ENCODE results near the gene TACSTD2. TPM values are rescaled to one million over a fixed set of nuclear protein-coding genes. Genes with fewer than 3 reads are reported as not detected.
"Not testable (repeated sequence)": the region's sequence is repeated elsewhere in the genome, so short reads cannot be mapped to it uniquely, and the experiment has no call there.

The TACSTD2 gene
- total RNA-seq, 2 experiments from 2014 or later: not detected

- no peak overlapping the region for H3K4me2 ChIP-seq (ENCODE audit: low read length)
- CTCF ChIA-PET (ENCODE audit: unreplicated experiment): no interaction called here
- H3K4me1 ChIP-seq (ENCODE audit: insufficient read depth, low read length, poor library complexity, severe bottlenecking): no peaks in the 10 kb centered on the region
- TF ChIP-seq EZH2phosphoT487 (IDR thresholded peaks at IDR 0.05; ENCODE audit: borderline replicate concordance, low read depth, low read length): no peak
- no peak for TF ChIP-seq CTCF (conservative IDR thresholded peaks at IDR 0.05; ENCODE audit: low read length)
- intact Hi-C loops (cut with micrococcal nuclease; ENCODE audit: unreplicated experiment): no loop called here
- no peak overlapping the region for H3K27ac ChIP-seq (ENCODE audit: low read depth, low read length, poor library complexity, severe bottlenecking)
- no peaks in the 10 kb centered on the region for H3K9me3 ChIP-seq (ENCODE audit: low read length)
- no TSS peak for BruUV-seq (replicated peaks)
- no peaks in the 10 kb centered on the region for H3K9me2 ChIP-seq (ENCODE audit: insufficient read depth, low read length)
- H3K79me2 ChIP-seq (ENCODE audit: insufficient read depth, low read depth, low read length): no peaks in the 10 kb centered on the region
- no peak overlapping the region for H3K4me3 ChIP-seq (ENCODE audit: low read depth, low read length, poor library complexity, severe bottlenecking)
- H4K20me1 ChIP-seq (ENCODE audit: insufficient read depth, low read length): no peaks in the 10 kb centered on the region
- H2AFZ ChIP-seq (ENCODE audit: low read length): no peak overlapping the region
- POLR2A ChIA-PET: no interaction called here
- DNase-seq (ENCODE audit: low spot score): no peak
- H3K36me3 ChIP-seq (ENCODE audit: insufficient read depth, low read length): no peaks in the 10 kb centered on the region
Measured at GRCh38 chr1:58568911-58569310, 8.1 kb downstream of the TACSTD2 start.

DNA sequence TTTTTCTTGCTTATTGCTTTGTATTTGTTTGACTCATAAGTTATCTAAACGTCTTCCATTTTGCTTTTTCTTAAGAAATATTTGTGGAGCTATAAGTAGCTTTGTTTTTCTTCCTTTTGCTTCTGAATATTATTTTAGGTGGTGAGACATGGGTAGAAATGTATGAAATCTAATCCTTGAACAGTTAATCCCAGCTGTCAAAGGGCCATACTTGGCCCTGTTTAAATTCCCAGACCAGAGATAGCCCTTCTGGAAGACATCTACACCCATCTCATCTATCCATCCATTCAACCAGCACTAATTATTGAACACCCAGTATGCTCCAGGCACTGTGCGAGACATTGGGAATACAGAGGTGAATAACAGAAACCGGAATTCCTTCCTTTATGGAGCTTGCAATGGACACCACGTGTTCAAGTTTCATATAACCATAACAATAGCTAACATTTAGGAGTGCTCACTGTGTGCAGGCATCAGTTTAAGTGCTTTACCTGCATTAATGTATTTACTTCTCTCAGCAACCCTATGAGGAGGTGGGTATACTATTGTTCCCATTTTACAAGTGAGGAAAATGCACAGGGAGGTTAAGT lies 8.7 kb downstream of the TACSTD2 start:
- POLR2A ChIA-PET: interaction anchor here (0.6 kb wide), 1 partner anchor 876 kb away, joined by 3 read pairs; no protein-coding TSS in a partner anchor
- H3K4me1 ChIP-seq (ENCODE audit: insufficient read depth, low read length, poor library complexity, severe bottlenecking): no peaks in the 10 kb centered on the region
- intact Hi-C loops (cut with micrococcal nuclease; ENCODE audit: unreplicated experiment): no loop called here
- no peak overlapping the region for H3K4me3 ChIP-seq (ENCODE audit: low read depth, low read length, poor library complexity, severe bottlenecking)
- no peaks in the 10 kb centered on the region for H3K36me3 ChIP-seq (ENCODE audit: insufficient read depth, low read length)
- H3K4me2 ChIP-seq (ENCODE audit: low read length): no peak overlapping the region
- no peak overlapping the region for H3K27ac ChIP-seq (ENCODE audit: low read depth, low read length, poor library complexity, severe bottlenecking)
- no peak for DNase-seq (ENCODE audit: low spot score)
- no peak overlapping the region for H2AFZ ChIP-seq (ENCODE audit: low read length)
- CTCF ChIA-PET (ENCODE audit: unreplicated experiment): no interaction called here
- no peaks in the 10 kb centered on the region for H3K79me2 ChIP-seq (ENCODE audit: insufficient read depth, low read depth, low read length)
- no peaks in the 10 kb centered on the region for H3K9me2 ChIP-seq (ENCODE audit: insufficient read depth, low read length)
- no peaks in the 10 kb centered on the region for H3K9me3 ChIP-seq (ENCODE audit: low read length)
- TF ChIP-seq EZH2phosphoT487 (IDR thresholded peaks at IDR 0.05; ENCODE audit: borderline replicate concordance, low read depth, low read length) (no peak), CTCF (conservative IDR thresholded peaks at IDR 0.05; ENCODE audit: low read length) (no peak)
- BruUV-seq (replicated peaks): no TSS peak
- no peaks in the 10 kb centered on the region for H4K20me1 ChIP-seq (ENCODE audit: insufficient read depth, low read length)

- CTCF ChIA-PET (ENCODE audit: unreplicated experiment): no interaction called here
Measured at GRCh38 chr1:58566339-58566738, 10.7 kb downstream of the TACSTD2 start.

GRCh38 chr1:58563715-58564114 lies 13.3 kb downstream of the TACSTD2 start:
- H3K27ac ChIP-seq (ENCODE audit: low read depth, low read length, poor library complexity, severe bottlenecking); H3K36me3 ChIP-seq (ENCODE audit: insufficient read depth, low read length); H2AFZ ChIP-seq (ENCODE audit: low read length); H3K4me2 ChIP-seq (ENCODE audit: low read length); H3K4me1 ChIP-seq (ENCODE audit: insufficient read depth, low read length, poor library complexity, severe bottlenecking); H4K20me1 ChIP-seq (ENCODE audit: insufficient read depth, low read length); H3K4me3 ChIP-seq (ENCODE audit: low read depth, low read length, poor library complexity, severe bottlenecking); H3K79me2 ChIP-seq (ENCODE audit: insufficient read depth, low read depth, low read length); H3K9me2 ChIP-seq (ENCODE audit: insufficient read depth, low read length); BruUV-seq (replicated peaks); DNase-seq (ENCODE audit: low spot score); intact Hi-C loops (cut with micrococcal nuclease; ENCODE audit: unreplicated experiment); CTCF ChIA-PET (ENCODE audit: unreplicated experiment); POLR2A ChIA-PET; H3K9me3 ChIP-seq (ENCODE audit: low read length): not testable (repeated sequence)

More at GRCh38 chr1:58566339-58566738, 10.7 kb downstream of the TACSTD2 start:
- POLR2A ChIA-PET: no interaction called here
- no TSS peak for BruUV-seq (replicated peaks)
- Histone ChIP-seq H3K4me3 (ENCODE audit: low read depth, low read length, poor library complexity, severe bottlenecking) (no peak overlapping the region), H3K9me3 (ENCODE audit: low read length) (no peaks in the 10 kb centered on the region), H3K9me2 (ENCODE audit: insufficient read depth, low read length) (no peaks in the 10 kb centered on the region), H3K27ac (ENCODE audit: low read depth, low read length, poor library complexity, severe bottlenecking) (no peak overlapping the region), H4K20me1 (ENCODE audit: insufficient read depth, low read length) (no peaks in the 10 kb centered on the region), H3K36me3 (ENCODE audit: insufficient read depth, low read length) (no peaks in the 10 kb centered on the region), H3K4me2 (ENCODE audit: low read length) (no peak overlapping the region), H2AFZ (ENCODE audit: low read length) (no peak overlapping the region), H3K4me1 (ENCODE audit: insufficient read depth, low read length, poor library complexity, severe bottlenecking) (no peaks in the 10 kb centered on the region), H3K79me2 (ENCODE audit: insufficient read depth, low read depth, low read length) (no peaks in the 10 kb centered on the region)
- intact Hi-C loops (cut with micrococcal nuclease; ENCODE audit: unreplicated experiment): no loop called here
- TF ChIP-seq CTCF (conservative IDR thresholded peaks at IDR 0.05; ENCODE audit: low read length) (no peak), EZH2phosphoT487 (IDR thresholded peaks at IDR 0.05; ENCODE audit: borderline replicate concordance, low read depth, low read length) (no peak)
- DNase-seq (ENCODE audit: low spot score): no peak
